ENCODE results near the gene LRBA. TPM values are rescaled to one million over a fixed set of nuclear protein-coding genes. Genes with fewer than 3 reads are reported as not detected.

The LRBA gene
- total RNA-seq, 1 experiment from 2014 or later = 77.4 TPM

DNA sequence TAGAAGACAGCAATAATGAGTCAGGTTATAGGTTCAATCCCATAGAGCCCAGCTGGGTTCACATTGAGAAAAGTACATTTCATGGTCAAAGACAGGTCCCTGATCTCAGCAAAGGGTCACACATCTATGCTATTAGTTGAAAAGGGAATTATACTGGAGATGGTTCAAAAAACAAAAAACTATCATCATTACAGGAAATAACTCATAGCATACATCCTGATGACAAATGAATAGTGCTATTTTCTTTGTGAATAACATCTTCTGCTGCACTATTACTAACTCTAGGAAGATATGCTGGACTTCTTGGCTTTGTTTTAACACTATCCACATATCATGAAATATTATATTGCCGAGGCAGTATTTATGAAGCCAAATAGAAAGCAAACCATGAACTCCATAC, 635.6 kb downstream of the LRBA start:
- Histone ChIP-seq H3K4me2 (no peak overlapping the region), H4K20me1 (ENCODE audit: insufficient read depth) (no peaks in the 10 kb centered on the region), H3K27me3 (ENCODE audit: insufficient read depth, low read depth) (no peaks in the 10 kb centered on the region), H3K4me3 (no peak overlapping the region), H3F3A (ENCODE audit: insufficient read depth, low read depth) (no peaks in the 10 kb centered on the region), H3K36me3 (ENCODE audit: low read depth) (no peaks in the 10 kb centered on the region), H3K9me3 (ENCODE audit: insufficient read depth, low read depth) (no peaks in the 10 kb centered on the region), H3K27ac (no peak overlapping the region), H3K4me1 (replicated peaks; ENCODE audit: insufficient read depth) (no peaks in the 10 kb centered on the region), H2AFZ (no peak overlapping the region), H3K9me2 (ENCODE audit: insufficient read depth) (no peaks in the 10 kb centered on the region), H3K79me2 (ENCODE audit: low read depth) (no peaks in the 10 kb centered on the region)
- ChIA-PET POLR2A (ENCODE audit: unreplicated experiment) (no interaction called here), CTCF (no interaction called here)
- no TSS peak for BruUV-seq (replicated peaks)
- intact Hi-C loops (cut with micrococcal nuclease; ENCODE audit: unreplicated experiment) = no loop called here
- TF ChIP-seq, protein P1, sequence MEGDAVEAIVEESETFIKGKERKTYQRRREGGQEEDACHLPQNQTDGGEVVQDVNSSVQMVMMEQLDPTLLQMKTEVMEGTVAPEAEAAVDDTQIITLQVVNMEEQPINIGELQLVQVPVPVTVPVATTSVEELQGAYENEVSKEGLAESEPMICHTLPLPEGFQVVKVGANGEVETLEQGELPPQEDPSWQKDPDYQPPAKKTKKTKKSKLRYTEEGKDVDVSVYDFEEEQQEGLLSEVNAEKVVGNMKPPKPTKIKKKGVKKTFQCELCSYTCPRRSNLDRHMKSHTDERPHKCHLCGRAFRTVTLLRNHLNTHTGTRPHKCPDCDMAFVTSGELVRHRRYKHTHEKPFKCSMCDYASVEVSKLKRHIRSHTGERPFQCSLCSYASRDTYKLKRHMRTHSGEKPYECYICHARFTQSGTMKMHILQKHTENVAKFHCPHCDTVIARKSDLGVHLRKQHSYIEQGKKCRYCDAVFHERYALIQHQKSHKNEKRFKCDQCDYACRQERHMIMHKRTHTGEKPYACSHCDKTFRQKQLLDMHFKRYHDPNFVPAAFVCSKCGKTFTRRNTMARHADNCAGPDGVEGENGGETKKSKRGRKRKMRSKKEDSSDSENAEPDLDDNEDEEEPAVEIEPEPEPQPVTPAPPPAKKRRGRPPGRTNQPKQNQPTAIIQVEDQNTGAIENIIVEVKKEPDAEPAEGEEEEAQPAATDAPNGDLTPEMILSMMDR (conservative IDR thresholded peaks at IDR 0.05) = no peak
- TF ChIP-seq EZH2 (IDR thresholded peaks at IDR 0.05; ENCODE audit: low read depth) = no peak
- DNase-seq = no peak

DNA sequence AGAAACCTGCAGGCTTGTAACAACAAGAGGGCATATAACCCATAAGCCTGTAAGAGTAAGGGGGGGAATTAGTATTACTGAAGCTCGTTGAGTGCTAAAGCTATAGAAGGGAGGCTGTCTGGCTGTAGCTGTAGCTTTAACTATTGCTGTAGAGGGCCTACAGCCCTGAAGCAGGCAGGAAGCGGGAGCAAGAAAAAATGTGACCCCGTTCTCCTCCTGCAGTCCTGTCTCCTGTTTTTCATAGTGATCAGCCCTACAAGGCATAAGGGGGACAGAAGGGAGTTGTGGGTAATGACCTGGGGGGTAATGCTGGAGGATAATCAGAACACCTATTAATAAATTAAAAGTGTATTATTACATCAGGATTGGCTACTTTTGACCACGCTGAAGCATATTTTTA, 640.1 kb downstream of the LRBA start:
- H3K4me1 ChIP-seq (replicated peaks; ENCODE audit: insufficient read depth) = no peaks in the 10 kb centered on the region
- no peak for TF ChIP-seq EZH2 (IDR thresholded peaks at IDR 0.05; ENCODE audit: low read depth)
- TF ChIP-seq, protein P1 (conservative IDR thresholded peaks at IDR 0.05) = no peak
- no peak overlapping the region for H3K4me3 ChIP-seq
- H3K27me3 ChIP-seq (ENCODE audit: insufficient read depth, low read depth) = no peaks in the 10 kb centered on the region
- no peak overlapping the region for H2AFZ ChIP-seq
- DNase-seq = no peak
- no peaks in the 10 kb centered on the region for H3K36me3 ChIP-seq (ENCODE audit: low read depth)
- H3K9me3 ChIP-seq (ENCODE audit: insufficient read depth, low read depth) = no peaks in the 10 kb centered on the region
- no peak overlapping the region for H3K4me2 ChIP-seq
- no TSS peak for BruUV-seq (replicated peaks)
- H3F3A ChIP-seq (ENCODE audit: insufficient read depth, low read depth) = no peaks in the 10 kb centered on the region
- ChIA-PET CTCF (no interaction called here), POLR2A (ENCODE audit: unreplicated experiment) (no interaction called here)
- no peaks in the 10 kb centered on the region for H4K20me1 ChIP-seq (ENCODE audit: insufficient read depth)
- H3K79me2 ChIP-seq (ENCODE audit: low read depth) = no peaks in the 10 kb centered on the region
- H3K9me2 ChIP-seq (ENCODE audit: insufficient read depth) = no peaks in the 10 kb centered on the region
- no peak overlapping the region for H3K27ac ChIP-seq
- intact Hi-C loops (cut with micrococcal nuclease; ENCODE audit: unreplicated experiment) = no loop called here

DNA sequence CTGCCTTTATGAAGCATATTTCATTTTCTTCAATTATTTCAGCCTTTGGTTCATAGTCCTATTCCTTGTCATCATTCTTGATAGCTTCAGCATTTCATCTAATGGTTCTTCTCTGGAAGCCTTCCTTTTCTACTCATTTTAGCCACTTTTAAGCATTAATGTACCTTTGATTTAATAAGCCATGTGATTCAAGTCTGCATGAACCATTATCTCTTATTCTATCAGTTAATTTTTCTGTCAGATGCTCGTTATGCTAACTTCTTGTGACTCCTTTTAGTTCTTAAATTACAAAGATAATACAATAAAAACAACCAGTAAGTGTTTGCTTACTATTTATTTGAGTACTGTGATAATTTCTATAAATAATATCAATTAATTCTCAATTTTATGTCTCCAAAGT, 643.2 kb downstream of the LRBA start:
- no peaks in the 10 kb centered on the region for H3K9me3 ChIP-seq (ENCODE audit: insufficient read depth, low read depth)
- no peaks in the 10 kb centered on the region for H3F3A ChIP-seq (ENCODE audit: insufficient read depth, low read depth)
- CTCF ChIA-PET = no interaction called here
- no peaks in the 10 kb centered on the region for H4K20me1 ChIP-seq (ENCODE audit: insufficient read depth)
- intact Hi-C loops (cut with micrococcal nuclease; ENCODE audit: unreplicated experiment) = no loop called here
- no peaks in the 10 kb centered on the region for H3K4me1 ChIP-seq (replicated peaks; ENCODE audit: insufficient read depth)
- no peak for TF ChIP-seq EZH2 (IDR thresholded peaks at IDR 0.05; ENCODE audit: low read depth)
- TF ChIP-seq, protein P1 (conservative IDR thresholded peaks at IDR 0.05) = no peak
- no peak overlapping the region for H3K4me3 ChIP-seq
- no peak overlapping the region for H3K27ac ChIP-seq
- H3K27me3 ChIP-seq (ENCODE audit: insufficient read depth, low read depth) = no peaks in the 10 kb centered on the region
- POLR2A ChIA-PET (ENCODE audit: unreplicated experiment) = no interaction called here
- H2AFZ ChIP-seq = no peak overlapping the region
- no peak for DNase-seq
- H3K79me2 ChIP-seq (ENCODE audit: low read depth) = no peaks in the 10 kb centered on the region
- H3K4me2 ChIP-seq = no peak overlapping the region
- no peaks in the 10 kb centered on the region for H3K9me2 ChIP-seq (ENCODE audit: insufficient read depth)
- no peaks in the 10 kb centered on the region for H3K36me3 ChIP-seq (ENCODE audit: low read depth)
- no TSS peak for BruUV-seq (replicated peaks)

All from PC-9 (cell line).